Measurements from ENCODE around the gene ZFP36L1. TPM values are rescaled to one million over a fixed set of nuclear protein-coding genes. Genes with fewer than 3 reads are reported as not detected.

Gene ZFP36L1
- total and polyA plus RNA-seq, 9 donors: 336 to 1,074 (median 626) TPM

DNA sequence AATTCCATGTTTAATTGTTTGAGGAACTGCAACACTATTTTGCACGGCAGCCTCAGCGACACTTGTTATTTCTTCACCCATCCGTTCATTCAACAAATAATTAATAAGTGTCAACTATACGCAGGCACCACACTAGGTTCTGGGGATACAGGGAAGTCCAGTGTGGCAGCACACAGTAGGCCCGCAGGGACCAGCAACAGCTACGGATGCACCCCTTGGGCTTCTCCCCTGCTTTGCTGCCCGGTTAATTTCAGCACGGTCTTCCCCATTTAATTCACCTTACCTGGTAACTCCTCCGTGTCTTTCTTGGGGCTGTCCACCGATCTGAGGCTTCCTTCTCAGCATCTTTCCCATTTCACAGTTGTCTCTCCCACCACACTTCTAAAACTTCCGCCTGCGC, 48.3 kb downstream of the ZFP36L1 start:
- WGBS, 3 donors: 95% methylated on average over 12 of the region's 12 CpGs
- intact Hi-C loops (cut with DNase I): no loop called here
- Histone ChIP-seq H3K27ac (no peak overlapping the region), H3K9me3 (no peaks in the 10 kb centered on the region), H3K4me1 (ENCODE audit: insufficient read depth) (peaks cover 2% of the 10 kb centered on the region), H3K27me3 (no peaks in the 10 kb centered on the region), H3K4me3 (no peak overlapping the region), H3K36me3 (no peaks in the 10 kb centered on the region)
- TF ChIP-seq, protein P1, sequence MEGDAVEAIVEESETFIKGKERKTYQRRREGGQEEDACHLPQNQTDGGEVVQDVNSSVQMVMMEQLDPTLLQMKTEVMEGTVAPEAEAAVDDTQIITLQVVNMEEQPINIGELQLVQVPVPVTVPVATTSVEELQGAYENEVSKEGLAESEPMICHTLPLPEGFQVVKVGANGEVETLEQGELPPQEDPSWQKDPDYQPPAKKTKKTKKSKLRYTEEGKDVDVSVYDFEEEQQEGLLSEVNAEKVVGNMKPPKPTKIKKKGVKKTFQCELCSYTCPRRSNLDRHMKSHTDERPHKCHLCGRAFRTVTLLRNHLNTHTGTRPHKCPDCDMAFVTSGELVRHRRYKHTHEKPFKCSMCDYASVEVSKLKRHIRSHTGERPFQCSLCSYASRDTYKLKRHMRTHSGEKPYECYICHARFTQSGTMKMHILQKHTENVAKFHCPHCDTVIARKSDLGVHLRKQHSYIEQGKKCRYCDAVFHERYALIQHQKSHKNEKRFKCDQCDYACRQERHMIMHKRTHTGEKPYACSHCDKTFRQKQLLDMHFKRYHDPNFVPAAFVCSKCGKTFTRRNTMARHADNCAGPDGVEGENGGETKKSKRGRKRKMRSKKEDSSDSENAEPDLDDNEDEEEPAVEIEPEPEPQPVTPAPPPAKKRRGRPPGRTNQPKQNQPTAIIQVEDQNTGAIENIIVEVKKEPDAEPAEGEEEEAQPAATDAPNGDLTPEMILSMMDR (IDR thresholded peaks at IDR 0.05): no peak
- TF ChIP-seq EP300 (IDR thresholded peaks at IDR 0.05): no peak
- no peak for TF ChIP-seq POLR2A (IDR thresholded peaks at IDR 0.05)
- no peak for DNase-seq

DNA sequence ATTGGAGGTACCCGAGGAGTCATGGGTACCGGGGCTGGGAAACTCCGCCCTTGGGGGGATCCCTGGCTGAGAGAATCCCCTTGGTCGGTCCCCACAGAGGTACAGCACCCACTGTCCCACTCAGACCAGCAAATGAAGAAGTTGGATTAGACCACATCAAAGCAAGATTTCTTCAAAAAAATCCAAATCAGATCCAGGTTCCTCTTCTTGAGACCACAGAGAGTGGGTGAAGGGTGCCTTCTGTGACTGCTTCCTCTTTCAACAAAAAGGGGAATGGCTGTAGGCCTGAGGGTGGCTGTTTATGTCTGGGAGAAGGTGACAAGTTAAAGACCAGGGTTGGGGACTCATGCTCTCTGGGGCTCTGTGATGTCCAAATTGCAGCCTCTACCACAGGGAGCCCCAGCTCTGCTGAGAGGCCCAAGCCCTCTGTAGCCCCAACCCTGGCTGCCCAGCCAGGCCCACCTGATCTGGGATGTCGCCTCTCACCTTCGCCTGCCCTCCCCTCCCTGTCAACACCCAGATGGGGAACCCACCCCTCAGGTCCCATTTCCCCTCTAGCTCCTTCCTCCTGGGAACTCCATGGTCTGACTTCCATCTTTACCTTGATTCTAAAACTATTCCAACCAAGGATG, 50.9 kb downstream of the ZFP36L1 start:
- Histone ChIP-seq H3K27me3 (no peaks in the 10 kb centered on the region), H3K4me3 (no peak overlapping the region), H3K9me3 (no peaks in the 10 kb centered on the region), H3K27ac (no peak overlapping the region), H3K36me3 (no peaks in the 10 kb centered on the region), H3K4me1 (ENCODE audit: insufficient read depth) (peaks cover 9% of the 10 kb centered on the region)
- DNase-seq: no peak
- intact Hi-C loops (cut with DNase I): no loop called here
- no peak for TF ChIP-seq POLR2A (IDR thresholded peaks at IDR 0.05)
- TF ChIP-seq, protein P1 (IDR thresholded peaks at IDR 0.05): no peak
- no peak for TF ChIP-seq EP300 (IDR thresholded peaks at IDR 0.05)
- 96 to 98% (median 96%) methylated on average over 6 of the region's 6 CpGs for WGBS, 3 donors

DNA sequence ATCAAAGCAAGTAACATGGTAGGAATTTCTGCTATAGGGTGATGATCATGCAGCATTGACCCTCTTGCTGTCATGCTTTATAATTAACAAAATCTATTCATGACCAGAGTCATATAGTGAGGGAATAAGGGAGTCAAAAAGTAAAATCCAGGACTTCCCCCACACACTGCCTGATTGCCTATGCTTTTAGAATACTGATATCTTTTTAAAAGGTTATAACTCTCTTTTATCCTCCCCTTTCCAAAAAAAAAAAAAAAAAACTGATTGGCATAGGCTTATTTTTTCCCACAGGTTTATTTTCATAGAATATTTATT, 51.4 kb downstream of the ZFP36L1 start:
- TF ChIP-seq EP300 (IDR thresholded peaks at IDR 0.05) (no peak), POLR2A (IDR thresholded peaks at IDR 0.05) (no peak)
- TF ChIP-seq, protein P1 (IDR thresholded peaks at IDR 0.05): no peak
- no peak for DNase-seq
- Histone ChIP-seq H3K9me3 (no peaks in the 10 kb centered on the region), H3K36me3 (no peaks in the 10 kb centered on the region), H3K4me3 (no peak overlapping the region), H3K4me1 (ENCODE audit: insufficient read depth) (peaks cover 14% of the 10 kb centered on the region), H3K27ac (no peak overlapping the region), H3K27me3 (no peaks in the 10 kb centered on the region)
- intact Hi-C loops (cut with DNase I): no loop called here

DNA sequence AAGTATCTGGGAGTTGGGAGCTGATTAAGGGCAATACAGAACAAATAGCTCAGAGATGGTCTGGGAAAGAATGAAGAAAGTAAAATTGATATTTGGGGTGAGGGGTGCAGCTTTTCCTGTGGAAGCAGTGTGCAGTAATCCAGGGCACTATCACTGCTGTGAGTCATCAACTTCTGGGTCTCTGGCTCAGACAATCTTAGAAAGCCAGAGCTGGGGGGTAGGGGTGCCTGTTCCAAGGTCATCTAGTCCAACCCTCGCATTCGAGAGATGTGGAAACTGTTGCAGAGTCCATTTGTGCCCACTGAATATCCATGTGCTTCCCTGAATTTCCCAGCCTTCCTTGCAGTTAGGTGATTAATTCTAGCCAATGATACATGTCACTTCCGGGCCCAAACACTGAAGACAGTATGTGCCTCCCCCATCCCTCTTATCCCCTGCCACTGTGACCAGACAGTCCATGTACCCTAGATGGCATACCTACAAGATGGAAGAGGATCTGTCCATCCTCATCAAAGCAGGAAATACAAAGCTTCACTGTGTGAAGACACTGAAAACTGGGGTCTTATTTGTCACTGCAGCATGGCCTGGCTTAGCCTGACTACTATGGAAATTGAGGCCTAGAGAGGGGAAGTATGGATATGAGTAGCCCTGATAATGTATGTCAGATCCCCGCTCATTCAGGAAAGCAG, 51.9 kb downstream of the ZFP36L1 start:
- Histone ChIP-seq H3K36me3 (no peaks in the 10 kb centered on the region), H3K4me3 (no peak overlapping the region), H3K27ac (no peak overlapping the region), H3K27me3 (no peaks in the 10 kb centered on the region), H3K4me1 (ENCODE audit: insufficient read depth) (peaks cover 17% of the 10 kb centered on the region), H3K9me3 (no peaks in the 10 kb centered on the region)
- no peak for DNase-seq
- intact Hi-C loops (cut with DNase I): no loop called here
- TF ChIP-seq EP300 (IDR thresholded peaks at IDR 0.05): no peak
- TF ChIP-seq, protein P1 (IDR thresholded peaks at IDR 0.05): no peak
- TF ChIP-seq POLR2A (IDR thresholded peaks at IDR 0.05): no peak
- WGBS, 3 donors: 63 to 78% (median 70%) methylated on average over 4 of the region's 4 CpGs

Data from ovary (tissue), 9 donors.